NCI-H2029 treated with DMSO at 0.1 percent for 48 hours (cell line): ENCODE measurements around the gene SMIM38.

Experiments used
- DNase-seq: peaks from one replicate; lab custom pipeline; 2025; lab: John Stamatoyannopoulos, UW

SMIM38 gene

GRCh38 chr11:69155302-69156234, at the start of gene SMIM38:
Gene SMIM38 (plus strand): TSS chr11:69155935. CDS start chr11:69157847, 1,912 bp downstream.
- no peak for DNase-seq

- DNase-seq, result no peak
Observed at GRCh38 chr11:69106031-69106811, 49.5 kb upstream of the SMIM38 start.

- no peak for DNase-seq
Observed at GRCh38 chr11:69107413-69107812, 48.3 kb upstream of the SMIM38 start.

DNA sequence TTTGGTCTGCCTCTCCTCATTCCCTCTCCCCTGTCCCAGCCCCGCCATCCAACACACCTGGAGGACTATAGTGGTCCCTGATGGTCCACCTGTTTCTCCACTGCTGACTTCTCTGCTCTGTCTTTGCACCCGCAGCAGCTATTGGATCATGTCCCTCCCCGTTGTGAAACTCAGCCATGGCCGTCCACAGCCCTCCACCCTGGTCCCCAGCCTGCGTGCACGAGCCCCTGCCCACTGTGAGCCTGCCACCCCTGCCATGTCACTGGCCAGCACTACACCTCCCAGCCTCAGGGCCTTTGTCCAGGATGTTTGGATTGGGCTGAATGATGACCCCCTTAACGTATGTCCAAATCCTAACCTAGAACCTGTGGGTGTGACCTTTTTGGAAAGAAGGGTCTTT, 47.7 kb upstream of the SMIM38 start:
- no peak for DNase-seq

DNA sequence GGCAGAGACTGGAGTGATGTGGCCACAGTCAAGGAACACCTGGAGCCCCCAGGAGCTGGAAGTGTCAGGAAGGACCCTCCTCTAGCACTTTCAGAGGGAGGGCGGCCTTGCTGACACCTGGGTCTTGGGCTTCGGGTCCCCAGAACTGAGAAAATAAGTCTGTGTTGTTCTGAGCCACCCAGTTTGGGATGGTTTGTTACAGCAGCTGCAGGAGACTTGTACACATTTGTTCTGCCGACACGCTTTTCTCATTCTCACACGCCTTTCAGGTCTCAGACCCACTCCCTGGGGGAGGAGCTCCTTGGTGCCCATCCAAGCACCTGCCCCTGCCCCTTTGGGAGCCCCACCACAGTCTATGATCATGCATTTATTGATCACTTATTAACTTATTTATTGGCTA, 47.2 kb upstream of the SMIM38 start:
- no peak for DNase-seq

- no peak for DNase-seq
Observed at GRCh38 chr11:69109101-69109500, 46.6 kb upstream of the SMIM38 start.

DNA sequence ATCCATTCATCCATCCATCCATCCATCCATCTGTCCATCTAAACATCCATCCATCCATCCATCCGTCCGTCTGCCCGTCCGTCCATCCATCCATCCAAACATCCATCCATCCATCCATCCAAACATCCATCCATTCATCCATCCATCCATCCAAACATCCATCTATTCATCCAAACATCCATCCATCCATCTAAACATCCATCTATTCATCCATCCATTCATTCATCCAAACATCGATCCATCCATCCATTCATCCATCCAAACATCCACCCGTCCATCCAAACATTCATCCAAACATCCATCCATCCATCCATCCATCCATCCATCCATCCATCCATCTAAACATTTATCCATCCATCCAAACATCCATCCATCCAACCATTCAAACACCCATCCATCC, 45.3 kb upstream of the SMIM38 start:
- DNase-seq, result no peak

DNA sequence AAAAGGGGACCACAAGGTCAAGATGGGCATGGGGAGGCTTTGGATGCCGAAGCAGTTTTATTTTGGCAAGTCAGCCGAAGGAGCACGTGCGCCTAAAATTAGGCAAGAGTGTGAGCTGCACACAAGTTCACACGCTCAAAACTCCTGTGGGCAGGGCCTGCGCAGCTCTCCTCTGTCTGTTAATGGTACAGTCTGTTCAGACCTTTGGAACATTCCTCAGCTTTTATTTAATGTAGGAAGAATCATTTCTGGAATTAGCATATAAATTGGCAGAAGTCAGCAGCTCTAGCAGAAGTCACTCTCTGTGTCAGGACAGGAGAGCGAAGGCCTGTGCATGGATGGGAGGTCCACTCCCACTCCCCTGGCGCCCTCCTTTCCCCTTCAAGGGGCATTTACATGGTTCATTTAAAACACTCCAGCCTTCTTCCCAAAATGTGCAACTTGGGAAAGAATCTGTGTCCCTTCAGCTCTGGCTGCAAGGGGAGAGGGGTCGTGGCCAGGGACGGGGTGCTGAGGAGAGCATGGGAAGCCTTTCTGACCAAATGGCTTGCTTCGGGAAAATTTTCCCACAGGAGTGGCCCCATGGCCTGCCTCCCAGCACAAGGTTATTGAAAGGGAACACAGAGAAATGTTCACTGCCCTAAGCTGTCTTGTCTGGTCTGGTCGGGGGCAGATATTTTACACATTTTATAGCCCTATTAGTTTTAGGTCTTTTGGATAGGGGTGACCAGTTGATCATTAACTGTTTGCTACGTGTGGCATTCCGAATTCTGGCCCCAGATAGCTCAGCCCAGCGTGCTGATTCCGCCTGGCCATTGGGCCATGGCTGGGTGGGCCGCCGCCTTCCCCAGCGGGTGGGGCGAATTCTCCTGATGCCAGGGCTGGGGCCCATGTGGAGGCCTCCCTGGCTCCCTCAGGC, 43.9 kb upstream of the SMIM38 start:
- DNase-seq, result no peak

GRCh38 chr11:69113226-69113625, 42.5 kb upstream of the SMIM38 start:
- no peak for DNase-seq

GRCh38 chr11:69113646-69114340, 41.9 kb upstream of the SMIM38 start:
- no peak for DNase-seq

DNA sequence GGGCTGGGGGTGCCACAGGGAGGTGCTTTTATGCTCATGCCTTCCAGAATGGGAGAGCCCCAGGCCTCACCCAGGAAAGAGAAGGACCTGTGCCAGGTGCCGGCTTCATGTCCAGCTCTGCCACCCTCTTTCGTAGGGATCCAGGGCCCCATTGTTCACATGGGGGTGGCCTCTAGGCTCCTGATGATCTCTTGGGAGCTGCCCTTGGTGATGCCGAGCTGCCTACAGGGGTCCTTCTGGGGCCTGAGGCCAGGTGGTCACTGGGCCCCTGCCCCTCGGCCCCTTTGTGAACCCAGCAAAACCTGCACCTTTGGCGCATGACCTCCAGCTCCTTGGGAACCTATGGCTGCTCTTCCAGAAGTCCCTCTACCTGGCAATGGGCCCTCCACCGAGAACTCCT, 41.4 kb upstream of the SMIM38 start:
- no peak for DNase-seq

- DNase-seq, result no peak
Observed at GRCh38 chr11:69114811-69115523, 40.8 kb upstream of the SMIM38 start.

- DNase-seq, result no peak
Observed at GRCh38 chr11:69115586-69116560, 39.9 kb upstream of the SMIM38 start.

DNA sequence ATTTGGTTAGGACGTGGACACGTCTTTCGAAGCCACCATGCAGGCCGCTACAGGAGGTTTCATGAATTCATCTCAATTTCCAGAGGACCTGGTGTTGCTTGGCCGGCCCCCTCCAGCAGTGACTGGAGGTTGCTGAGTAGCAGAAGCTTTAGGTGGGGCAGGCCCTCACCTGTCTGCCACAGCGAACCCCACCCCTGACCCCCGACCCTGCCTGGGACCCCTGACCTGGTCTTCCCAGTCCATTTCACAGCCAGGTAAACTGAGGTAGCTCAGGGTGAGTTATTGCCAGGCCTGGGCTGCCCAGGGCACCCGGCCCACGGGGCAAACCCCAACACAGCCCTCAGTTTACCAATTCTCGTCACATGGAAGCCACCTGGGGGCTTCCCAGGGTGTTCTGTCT, 39.1 kb upstream of the SMIM38 start:
- DNase-seq, result no peak

- DNase-seq, result no peak
Observed at GRCh38 chr11:69119190-69119589, 36.5 kb upstream of the SMIM38 start.

- DNase-seq, result no peak
Observed at GRCh38 chr11:69120096-69120875, 35.4 kb upstream of the SMIM38 start.

GRCh38 chr11:69121021-69121420, 34.7 kb upstream of the SMIM38 start:
- DNase-seq, result no peak

DNA sequence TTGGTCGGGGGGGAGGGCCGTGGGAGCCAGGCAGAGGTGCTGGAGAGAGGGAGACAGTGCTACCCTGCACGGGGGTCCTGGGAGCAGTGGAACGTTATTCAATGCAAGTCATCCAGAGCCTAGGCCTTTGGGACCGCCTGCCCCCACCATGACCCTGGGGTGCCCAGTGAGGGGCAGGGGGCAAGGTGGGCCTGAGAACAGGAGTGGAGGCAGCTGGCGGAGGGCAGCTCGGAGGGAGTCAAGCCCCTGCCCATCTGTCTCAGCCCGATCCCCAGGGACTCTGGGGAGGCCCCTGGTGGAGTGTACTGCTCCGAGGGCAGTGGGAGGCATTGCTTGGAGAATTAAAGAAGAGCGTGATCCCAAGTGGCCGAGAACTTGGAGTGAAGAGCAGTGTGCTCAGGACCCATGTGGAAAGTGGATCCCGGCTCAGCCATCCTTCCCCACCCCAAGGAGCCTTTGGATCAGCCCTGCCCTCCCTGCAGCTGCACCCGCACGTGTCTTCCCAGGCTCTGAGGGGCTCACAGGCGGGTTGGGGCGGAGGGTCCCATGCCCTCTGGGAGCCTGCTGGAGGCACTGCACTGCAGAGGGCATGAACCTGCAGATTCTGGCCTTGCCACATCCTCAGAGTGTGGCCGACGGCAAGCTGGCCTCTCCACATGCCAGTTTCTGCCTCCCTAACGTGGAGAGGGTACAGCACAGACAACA, 34.0 kb upstream of the SMIM38 start:
- DNase-seq, result no peak
